Measurements from ENCODE around the gene NCAM1. TPM values are rescaled to one million over a fixed set of nuclear protein-coding genes. Genes with fewer than 3 reads are reported as not detected.

The NCAM1 gene
- polyA plus RNA-seq, 1 donor (not counting 4 experiments of a cell fraction or from before 2014, with no cell fraction given): 0.04 TPM

DNA sequence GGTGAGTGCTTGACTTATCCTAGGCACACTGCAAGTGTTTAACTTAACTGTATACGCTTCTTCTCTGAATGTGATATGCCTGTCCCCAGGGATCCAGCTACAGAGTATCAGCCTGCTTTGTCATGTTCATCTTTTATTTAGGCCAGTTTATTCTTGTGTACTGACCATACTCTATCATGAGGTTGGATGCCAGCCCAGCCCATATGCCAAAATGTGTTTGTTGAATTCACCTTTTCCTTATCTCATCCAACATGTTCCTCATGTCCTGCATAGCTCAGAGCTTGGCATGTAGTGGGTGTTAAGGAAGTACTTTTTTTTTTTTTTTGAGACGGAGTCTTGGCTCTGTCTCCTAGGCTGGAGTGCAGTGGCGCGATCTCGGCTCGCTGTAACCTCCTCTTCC is 116.2 kb downstream of the NCAM1 start:
- dilution Hi-C loops (cut with MboI; ENCODE audit: extremely low pct_ligation_motif_present, low sequenced_read_pairs): no loop called here
- H3K36me3 ChIP-seq (ENCODE audit: control insufficient read depth in 2 of 2, extremely low read depth in 1 of 2, insufficient read depth in 2 of 2, low read length in 2 of 2): no peaks in the 10 kb centered on the region
- H3K9ac ChIP-seq (ENCODE audit: control insufficient read depth, extremely low read depth, insufficient read depth, low read length): no peak overlapping the region
- H3K4me1 ChIP-seq (ENCODE audit: control insufficient read depth, extremely low read depth, insufficient read depth, low read length): no peaks in the 10 kb centered on the region
- H3K4me2 ChIP-seq (ENCODE audit: control insufficient read depth, extremely low read depth, insufficient read depth, low read depth, low read length): no peak overlapping the region
- no peaks in the 10 kb centered on the region for H3K79me2 ChIP-seq (ENCODE audit: control insufficient read depth, insufficient read depth, low read length)
- no peak overlapping the region for H3K27ac ChIP-seq (ENCODE audit: control insufficient read depth, insufficient read depth, low read length)
- H3K9me1 ChIP-seq (ENCODE audit: control insufficient read depth, extremely low read depth, insufficient read depth, low read length): no peaks in the 10 kb centered on the region
- no peak overlapping the region for H3K4me3 ChIP-seq (ENCODE audit: control insufficient read depth in 2 of 3, extremely low read depth in 1 of 3, insufficient read depth in 2 of 3, low read depth in 1 of 3, low read length in 3 of 3)
- H3K27me3 ChIP-seq (ENCODE audit: control insufficient read depth, extremely low read depth, insufficient read depth, low read length): no peaks in the 10 kb centered on the region
- H2AFZ ChIP-seq (ENCODE audit: control insufficient read depth, low read length): no peak overlapping the region
- FAIRE-seq (no peak), DNase-seq (ENCODE audit: low read depth, low spot score) (no peak)
- TF ChIP-seq EZH2 (IDR thresholded peaks at IDR 0.05; ENCODE audit: low read length): no peak
- TF ChIP-seq, protein P1, sequence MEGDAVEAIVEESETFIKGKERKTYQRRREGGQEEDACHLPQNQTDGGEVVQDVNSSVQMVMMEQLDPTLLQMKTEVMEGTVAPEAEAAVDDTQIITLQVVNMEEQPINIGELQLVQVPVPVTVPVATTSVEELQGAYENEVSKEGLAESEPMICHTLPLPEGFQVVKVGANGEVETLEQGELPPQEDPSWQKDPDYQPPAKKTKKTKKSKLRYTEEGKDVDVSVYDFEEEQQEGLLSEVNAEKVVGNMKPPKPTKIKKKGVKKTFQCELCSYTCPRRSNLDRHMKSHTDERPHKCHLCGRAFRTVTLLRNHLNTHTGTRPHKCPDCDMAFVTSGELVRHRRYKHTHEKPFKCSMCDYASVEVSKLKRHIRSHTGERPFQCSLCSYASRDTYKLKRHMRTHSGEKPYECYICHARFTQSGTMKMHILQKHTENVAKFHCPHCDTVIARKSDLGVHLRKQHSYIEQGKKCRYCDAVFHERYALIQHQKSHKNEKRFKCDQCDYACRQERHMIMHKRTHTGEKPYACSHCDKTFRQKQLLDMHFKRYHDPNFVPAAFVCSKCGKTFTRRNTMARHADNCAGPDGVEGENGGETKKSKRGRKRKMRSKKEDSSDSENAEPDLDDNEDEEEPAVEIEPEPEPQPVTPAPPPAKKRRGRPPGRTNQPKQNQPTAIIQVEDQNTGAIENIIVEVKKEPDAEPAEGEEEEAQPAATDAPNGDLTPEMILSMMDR (optimal IDR thresholded peaks at IDR 0.05 in 1 of 3, IDR thresholded peaks at IDR 0.05 in 1 of 3, conservative IDR thresholded peaks at IDR 0.05 in 1 of 3; ENCODE audit: extremely low read depth in 1 of 3, insufficient read depth in 2 of 3, low read length in 3 of 3): no peak
- no peaks in the 10 kb centered on the region for H3K9me3 ChIP-seq (ENCODE audit: control insufficient read depth, low read depth, low read length)
- H4K20me1 ChIP-seq (ENCODE audit: control insufficient read depth, extremely low read depth, insufficient read depth, low read length): no peaks in the 10 kb centered on the region

DNA sequence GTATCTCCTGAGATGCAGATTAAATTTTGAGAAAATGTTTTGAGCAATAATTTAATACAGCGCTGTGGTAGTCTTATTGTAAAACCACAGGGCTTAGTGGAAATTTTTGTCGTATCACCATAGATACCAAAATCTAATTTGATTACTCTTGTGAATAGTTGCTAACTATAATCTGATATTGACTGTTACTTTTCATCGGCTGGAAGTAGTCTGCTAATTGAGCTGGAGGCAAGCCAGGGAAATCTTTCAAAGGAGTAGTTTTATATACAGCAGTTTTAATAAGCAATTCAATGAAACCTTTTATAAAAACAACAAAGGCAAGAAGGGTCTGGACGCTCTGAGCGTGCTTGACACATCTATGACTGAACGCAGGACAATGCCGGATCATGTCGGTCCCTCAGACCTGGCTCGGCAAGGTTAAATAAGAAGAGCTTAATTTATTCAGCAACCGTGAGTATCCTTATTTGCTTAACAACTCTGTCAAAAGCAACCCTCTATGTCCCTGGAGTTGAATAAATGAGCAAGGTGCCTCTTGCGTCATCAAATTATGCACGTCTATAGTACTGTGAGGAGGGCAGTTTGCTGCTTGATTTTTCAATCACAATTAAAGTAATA is 121.2 kb downstream of the NCAM1 start:
- Histone ChIP-seq H4K20me1 (ENCODE audit: control insufficient read depth, extremely low read depth, insufficient read depth, low read length) (no peaks in the 10 kb centered on the region), H3K4me1 (ENCODE audit: control insufficient read depth, extremely low read depth, insufficient read depth, low read length) (no peaks in the 10 kb centered on the region), H3K9me3 (ENCODE audit: control insufficient read depth, low read depth, low read length) (no peaks in the 10 kb centered on the region), H3K9me1 (ENCODE audit: control insufficient read depth, extremely low read depth, insufficient read depth, low read length) (no peaks in the 10 kb centered on the region), H3K4me2 (ENCODE audit: control insufficient read depth, extremely low read depth, insufficient read depth, low read depth, low read length) (no peak overlapping the region), H3K27me3 (ENCODE audit: control insufficient read depth, extremely low read depth, insufficient read depth, low read length) (no peaks in the 10 kb centered on the region), H2AFZ (ENCODE audit: control insufficient read depth, low read length) (no peak overlapping the region), H3K4me3 (ENCODE audit: control insufficient read depth in 2 of 3, extremely low read depth in 1 of 3, insufficient read depth in 2 of 3, low read depth in 1 of 3, low read length in 3 of 3) (no peak overlapping the region), H3K79me2 (ENCODE audit: control insufficient read depth, insufficient read depth, low read length) (no peaks in the 10 kb centered on the region), H3K36me3 (ENCODE audit: control insufficient read depth in 2 of 2, extremely low read depth in 1 of 2, insufficient read depth in 2 of 2, low read length in 2 of 2) (no peaks in the 10 kb centered on the region), H3K9ac (ENCODE audit: control insufficient read depth, extremely low read depth, insufficient read depth, low read length) (no peak overlapping the region), H3K27ac (ENCODE audit: control insufficient read depth, insufficient read depth, low read length) (no peak overlapping the region)
- dilution Hi-C loops (cut with MboI; ENCODE audit: extremely low pct_ligation_motif_present, low sequenced_read_pairs): no loop called here
- DNase-seq (ENCODE audit: low read depth, low spot score) (no peak), FAIRE-seq (no peak)
- TF ChIP-seq, protein P1 (optimal IDR thresholded peaks at IDR 0.05 in 1 of 3, IDR thresholded peaks at IDR 0.05 in 1 of 3, conservative IDR thresholded peaks at IDR 0.05 in 1 of 3; ENCODE audit: extremely low read depth in 1 of 3, insufficient read depth in 2 of 3, low read length in 3 of 3): no peak
- no peak for TF ChIP-seq EZH2 (IDR thresholded peaks at IDR 0.05; ENCODE audit: low read length)
